Activated naive CD4-positive, alpha-beta T cell treated with anti-CD3 and anti-CD28 coated beads, Interleukin-2, amount 50 U/mL, for 72 hours (primary cell): ENCODE measurements around the gene KLHL36. TPM values are rescaled to one million over a fixed set of nuclear protein-coding genes. Genes with fewer than 3 reads are reported as not detected.
"Not testable (repeated sequence)": the region's sequence is repeated elsewhere in the genome, so short reads cannot be mapped to it uniquely, and the experiment has no call there.

Experiments used
- ATAC-seq, 2 donors: fragments of 150-1000 bp; cut with Tn5 transposase; 2 replicates each; pipeline ENCODE4 v1.10.0; 2021; ENCODE audit warnings: mild to moderate bottlenecking in 2 of 2, moderate library complexity in 2 of 2
- DNase-seq, 2 donors: peaks; one replicate each; pipeline ENCODE4 v3.0.0; 2021 to 2022; ENCODE audit warnings: low spot score in 2 of 2
- H3K27ac Mint-ChIP-seq, 2 donors: one replicate each; pipeline ENCODE4 v1.8.0; 2022; ENCODE audit warnings: mild to moderate bottlenecking in 2 of 2, mixed read lengths in 2 of 2
- H3K36me3 Mint-ChIP-seq, 2 donors: one replicate each; pipeline ENCODE4 v1.8.0; 2022; ENCODE audit warnings: mixed read lengths in 2 of 2
- H3K9me3 Mint-ChIP-seq, 2 donors: one replicate each; pipeline ENCODE4 v1.8.0; 2022; ENCODE audit warnings: mixed read lengths in 2 of 2
- total RNA-seq, 2 donors: library from RNA; stranded (reverse); gene quantifications; one replicate each; pipeline ENCODE4 v1.2.3, GENCODE V29; 2022

Gene KLHL36
- total RNA-seq, 2 donors from 2014 or later = 50.5 to 60.5 TPM

GRCh38 chr16:84673561-84673960 is 25.2 kb downstream of the KLHL36 start:
- no peaks in the 10 kb centered on the region for H3K9me3 Mint-ChIP-seq
- no peaks in the 10 kb centered on the region for H3K36me3 Mint-ChIP-seq
- H3K27ac Mint-ChIP-seq = peak overlapping the region in 1 of 2 donors; percentile 4
- ATAC-seq (no peak), DNase-seq (no peak)

DNA sequence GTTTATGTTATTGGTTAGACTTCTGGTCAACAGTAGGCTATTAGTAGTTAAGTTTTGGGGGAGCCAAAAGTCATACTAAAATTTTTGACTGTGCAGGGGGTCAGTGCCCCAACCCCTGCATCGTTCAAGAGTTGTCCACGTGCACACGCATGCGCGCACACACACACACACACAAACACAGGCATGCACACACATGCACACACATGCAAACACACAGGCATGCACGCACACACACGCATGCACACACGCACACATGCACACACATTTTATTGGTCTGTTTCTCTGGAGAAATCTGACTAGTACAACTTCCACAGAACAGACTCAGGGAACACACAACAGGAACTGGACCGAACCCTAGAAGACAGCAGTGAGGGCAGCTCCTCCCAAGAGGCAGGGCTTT is 27.1 kb downstream of the KLHL36 start:
- no peak for DNase-seq
- no peaks in the 10 kb centered on the region for H3K9me3 Mint-ChIP-seq
- ATAC-seq = no peak
- H3K36me3 Mint-ChIP-seq = no peaks in the 10 kb centered on the region
- no peak overlapping the region for H3K27ac Mint-ChIP-seq

GRCh38 chr16:84675884-84676283 is 27.6 kb downstream of the KLHL36 start:
- H3K9me3 Mint-ChIP-seq = no peaks in the 10 kb centered on the region
- DNase-seq (no peak), ATAC-seq (no peak)
- H3K36me3 Mint-ChIP-seq = no peaks in the 10 kb centered on the region
- H3K27ac Mint-ChIP-seq = no peak overlapping the region

DNA sequence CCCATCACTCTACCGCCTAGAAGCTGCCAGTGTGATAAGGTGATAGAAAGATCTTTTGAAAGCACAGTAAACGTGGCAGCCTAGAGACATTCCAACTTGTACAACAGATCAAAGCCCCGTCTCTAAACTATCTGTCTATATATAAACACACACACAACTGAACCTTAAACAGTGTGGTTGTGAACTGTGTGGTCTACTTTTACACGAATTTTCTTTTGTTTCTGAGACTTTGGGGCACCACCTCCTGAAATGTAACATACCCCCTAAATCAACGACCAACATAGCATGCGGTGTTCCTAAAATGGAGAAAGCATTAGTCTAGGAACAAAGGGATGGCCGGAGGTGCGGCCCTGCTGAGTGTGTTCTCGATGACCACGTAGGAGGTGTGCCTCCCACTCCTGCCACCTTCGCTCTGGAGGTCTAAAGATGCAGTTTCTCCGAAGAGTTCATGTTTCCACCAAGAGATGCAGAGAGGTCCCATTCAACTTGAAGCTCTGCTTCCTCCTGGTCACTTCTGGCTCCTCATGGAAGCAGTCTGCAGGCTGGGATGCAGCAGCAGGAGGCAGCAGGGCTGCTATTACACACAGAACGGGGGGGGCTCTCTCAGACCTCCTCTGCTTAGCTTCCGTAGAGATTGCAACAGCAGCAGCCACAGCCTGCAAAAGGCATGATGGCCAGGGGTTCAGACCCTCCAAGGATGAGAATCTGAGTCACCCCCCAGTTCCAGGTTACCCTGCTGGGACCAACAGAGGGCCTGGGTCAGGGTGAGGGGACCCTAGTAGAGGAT is 28.9 kb downstream of the KLHL36 start:
- Mint-ChIP-seq H3K9me3 (no peaks in the 10 kb centered on the region), H3K36me3 (no peaks in the 10 kb centered on the region), H3K27ac (no peak overlapping the region)
- ATAC-seq (no peak), DNase-seq (no peak)

GRCh38 chr16:84677849-84678248 is 29.5 kb downstream of the KLHL36 start:
- DNase-seq (no peak), ATAC-seq (no peak)
- Mint-ChIP-seq H3K27ac (no peak overlapping the region), H3K9me3 (no peaks in the 10 kb centered on the region), H3K36me3 (no peaks in the 10 kb centered on the region)

DNA sequence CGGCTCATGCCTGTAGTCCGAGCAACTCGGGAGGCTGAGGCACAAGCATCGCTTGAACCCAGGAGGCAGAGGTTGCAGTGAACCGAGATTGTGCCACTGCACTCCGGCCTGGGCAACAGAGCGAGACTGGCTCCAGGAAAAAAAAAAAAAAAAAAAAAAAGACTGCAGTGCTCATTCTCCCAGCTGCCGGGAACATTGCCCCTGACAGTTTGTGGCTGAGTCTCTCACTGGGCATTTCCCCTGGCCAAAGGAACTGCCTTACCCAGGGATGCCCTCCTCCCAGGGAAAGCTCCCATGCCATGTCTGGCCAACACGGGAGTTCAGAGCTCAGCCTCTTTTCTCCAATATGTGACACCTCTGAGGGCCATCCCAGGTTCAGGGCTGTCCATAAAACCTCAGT is 30.2 kb downstream of the KLHL36 start:
- ATAC-seq = no peak
- H3K27ac Mint-ChIP-seq = no peak overlapping the region

DNA sequence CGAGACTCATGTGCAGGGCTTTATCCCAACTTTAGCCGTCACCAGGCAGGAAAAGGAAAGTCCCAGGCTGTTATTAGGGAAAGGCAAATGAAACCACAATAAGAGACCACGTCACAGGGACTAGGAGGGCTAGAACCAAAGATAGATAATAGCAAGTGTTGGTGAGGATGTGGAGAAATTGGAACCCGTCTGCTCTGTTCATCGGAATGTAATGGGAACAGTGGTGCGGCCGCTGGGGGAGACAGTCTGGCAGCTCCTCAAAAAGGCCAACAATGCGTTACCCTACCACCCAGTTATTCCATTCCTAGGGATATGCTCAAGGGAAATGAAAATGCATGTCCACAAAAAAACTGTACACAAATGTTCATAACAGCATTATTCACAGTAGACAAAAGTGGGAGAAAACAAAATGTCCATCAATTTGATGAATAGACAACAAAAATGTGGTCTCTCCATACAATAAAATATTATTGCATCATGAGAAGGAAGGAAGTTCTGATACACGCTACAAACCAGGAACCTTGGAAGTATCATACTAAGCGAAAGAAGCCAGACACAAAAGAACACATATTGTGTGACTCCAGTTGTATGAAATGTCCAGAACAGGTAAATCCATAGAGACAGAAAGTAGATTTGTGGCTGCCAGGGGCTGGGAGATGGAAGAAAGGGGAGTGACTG is 32.0 kb downstream of the KLHL36 start:
- ATAC-seq (no peak), DNase-seq (peak in 1 of 2 donors; percentile 18)
- no peak overlapping the region for H3K27ac Mint-ChIP-seq
- H3K9me3 Mint-ChIP-seq = no peaks in the 10 kb centered on the region
- H3K36me3 Mint-ChIP-seq = no peaks in the 10 kb centered on the region

More for the DNA sequence above, 30.2 kb downstream of the KLHL36 start:
- no peaks in the 10 kb centered on the region for H3K36me3 Mint-ChIP-seq
- DNase-seq = peak in 1 of 2 donors; percentile 21
- H3K9me3 Mint-ChIP-seq = no peaks in the 10 kb centered on the region

GRCh38 chr16:84680843-84681629 is 32.7 kb downstream of the KLHL36 start:
- H3K36me3 Mint-ChIP-seq = no peaks in the 10 kb centered on the region
- H3K27ac Mint-ChIP-seq = no peak overlapping the region
- ATAC-seq = no peak
- no peak for DNase-seq
- no peaks in the 10 kb centered on the region for H3K9me3 Mint-ChIP-seq

DNA sequence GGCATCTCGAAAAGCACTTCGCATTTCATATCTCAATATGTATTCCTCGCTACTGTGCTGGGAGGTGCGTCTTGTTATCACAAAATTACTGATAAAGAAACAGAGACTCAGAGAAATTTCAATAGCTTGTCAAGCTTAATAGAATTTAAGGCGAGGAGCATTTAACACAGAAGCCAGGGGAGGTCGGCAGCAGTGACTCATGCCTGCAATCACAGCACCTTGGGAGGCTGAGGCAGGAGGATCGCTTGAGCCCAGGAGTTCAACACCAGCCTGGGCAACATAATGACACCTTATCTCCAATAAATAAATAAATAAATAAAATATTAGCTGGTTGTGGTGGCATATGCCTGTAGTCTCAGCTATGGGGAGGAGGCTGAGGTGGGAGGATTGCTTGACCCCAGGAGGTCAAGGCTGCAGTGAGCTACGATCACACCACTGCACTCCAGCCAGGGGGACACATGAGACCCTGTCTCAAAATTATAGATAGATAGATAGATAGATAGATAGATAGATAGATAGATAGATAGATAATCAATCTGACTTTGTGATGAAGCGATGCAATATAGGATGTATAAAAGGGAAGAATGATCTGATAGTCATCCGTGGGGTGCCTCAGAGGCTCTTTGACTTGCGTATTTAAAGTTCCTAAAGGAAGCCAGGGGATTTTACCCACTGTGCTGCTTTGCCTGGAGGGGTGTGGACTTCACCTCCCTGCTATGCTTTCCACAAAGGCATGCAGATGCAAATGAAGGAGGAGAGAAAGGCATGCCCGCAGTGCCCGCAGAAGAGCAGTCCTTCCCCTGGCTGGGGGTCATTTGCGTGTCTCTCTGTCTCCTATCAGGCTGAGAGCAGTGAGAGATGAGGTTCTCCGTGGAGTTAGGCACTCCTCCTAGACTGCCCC is 35.6 kb downstream of the KLHL36 start:
- Mint-ChIP-seq H3K9me3 (peaks cover 0 to 15% of the 10 kb centered on the region in 2 donors), H3K27ac (no peak overlapping the region), H3K36me3 (peaks cover 0 to 6% of the 10 kb centered on the region in 2 donors)
- ATAC-seq (no peak), DNase-seq (peak in 1 of 2 donors; percentile 16)

GRCh38 chr16:84684592-84684965 is 36.3 kb downstream of the KLHL36 start:
- ATAC-seq (no peak), DNase-seq (peak in 1 of 2 donors; percentile 1)
- Mint-ChIP-seq H3K27ac (no peak overlapping the region), H3K36me3 (peaks cover 0 to 6% of the 10 kb centered on the region in 2 donors), H3K9me3 (peaks cover 0 to 17% of the 10 kb centered on the region in 2 donors)

GRCh38 chr16:84685210-84685609 is 36.9 kb downstream of the KLHL36 start:
- no peak for ATAC-seq
- no peak overlapping the region for H3K27ac Mint-ChIP-seq
- H3K9me3 Mint-ChIP-seq = peaks cover 0 to 17% of the 10 kb centered on the region in 2 donors
- DNase-seq = peak in 1 of 2 donors; percentile 1
- H3K36me3 Mint-ChIP-seq = peaks cover 0 to 6% of the 10 kb centered on the region in 2 donors

DNA sequence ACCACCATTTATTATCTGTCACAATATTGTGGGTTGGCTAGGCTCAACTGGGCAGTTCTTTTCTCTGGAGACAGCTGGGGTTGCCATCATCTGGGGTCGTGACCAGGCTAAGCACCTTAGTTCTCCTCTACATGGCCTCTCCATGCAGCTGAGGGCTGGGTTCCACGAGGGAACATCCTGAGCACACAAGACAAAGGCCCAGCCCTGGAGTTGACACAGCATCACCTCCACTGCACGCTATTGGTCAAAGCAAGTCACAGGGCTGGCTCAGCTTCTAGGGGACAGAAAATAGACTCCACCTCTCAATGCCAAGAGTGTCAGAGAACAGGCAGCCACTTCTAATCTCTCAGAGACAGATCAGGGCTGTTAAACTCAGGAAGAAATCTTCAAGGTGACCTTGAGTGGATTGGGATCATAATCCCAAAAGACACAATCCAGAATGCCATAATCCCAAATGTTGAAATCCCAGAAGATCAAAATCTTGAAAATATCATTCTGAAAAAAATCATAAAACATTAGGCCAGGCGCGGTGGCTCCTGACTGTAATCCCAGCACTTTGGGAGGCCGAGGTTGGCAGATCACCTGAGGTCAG is 38.5 kb downstream of the KLHL36 start:
- H3K9me3 Mint-ChIP-seq = peaks cover 0 to 17% of the 10 kb centered on the region in 2 donors
- ATAC-seq (no peak), DNase-seq (no peak)
- no peak overlapping the region for H3K27ac Mint-ChIP-seq
- H3K36me3 Mint-ChIP-seq = peaks cover 0 to 6% of the 10 kb centered on the region in 2 donors

- Mint-ChIP-seq H3K36me3 (peaks cover 0 to 6% of the 10 kb centered on the region in 2 donors), H3K27ac (no peak overlapping the region), H3K9me3 (peaks cover 0 to 17% of the 10 kb centered on the region in 2 donors)
- DNase-seq (no peak), ATAC-seq (peak; percentile 75 to 77)
Observed at GRCh38 chr16:84687715-84688114, 39.4 kb downstream of the KLHL36 start.

DNA sequence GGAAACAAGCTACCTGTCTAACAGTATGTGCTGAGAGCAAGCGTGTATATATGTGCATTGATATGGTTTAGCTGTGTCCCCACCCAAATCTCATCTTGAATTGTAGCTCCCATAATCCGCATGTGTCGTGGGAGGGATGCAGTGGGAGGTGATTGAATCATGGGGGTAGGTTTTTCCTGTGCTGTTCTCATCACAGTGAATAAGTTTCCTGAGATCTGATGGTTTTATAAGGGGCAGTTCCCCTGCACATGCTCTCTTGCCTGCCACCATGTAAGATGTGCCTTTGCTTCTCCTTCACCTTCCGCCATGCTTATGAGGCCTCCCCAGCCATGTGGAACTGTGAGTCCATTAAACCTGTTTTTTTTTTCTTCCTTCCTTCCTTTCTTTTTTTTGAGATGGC is 39.9 kb downstream of the KLHL36 start:
- H3K27ac Mint-ChIP-seq, H3K36me3 Mint-ChIP-seq, DNase-seq, ATAC-seq: not testable (repeated sequence)
- H3K9me3 Mint-ChIP-seq = peaks cover 0 to 17% of the 10 kb centered on the region in 2 donors

DNA sequence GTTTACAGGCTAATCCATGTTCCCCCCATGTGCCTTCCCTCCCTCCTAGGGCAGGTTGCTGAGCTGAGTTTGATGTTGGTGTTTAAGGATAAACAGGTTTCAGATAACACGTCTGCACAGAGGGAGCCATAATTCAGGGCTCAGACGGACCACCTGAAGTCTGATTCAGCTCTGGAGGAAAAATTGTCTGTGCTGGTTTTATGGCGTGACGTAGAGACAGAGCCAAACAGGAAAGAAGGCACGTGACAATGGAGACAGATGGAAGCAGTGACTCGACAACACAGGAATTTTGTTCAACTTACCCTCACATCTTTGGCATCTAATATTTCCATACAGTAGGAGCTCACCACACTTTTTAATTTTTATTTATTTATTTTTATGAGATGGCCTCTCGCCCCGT is 40.8 kb downstream of the KLHL36 start:
- ATAC-seq (no peak), DNase-seq (no peak)

More for the DNA sequence above, 40.8 kb downstream of the KLHL36 start:
- peaks cover 0 to 17% of the 10 kb centered on the region in 2 donors for H3K9me3 Mint-ChIP-seq
- H3K27ac Mint-ChIP-seq = no peak overlapping the region
- peaks cover 0 to 6% of the 10 kb centered on the region in 2 donors for H3K36me3 Mint-ChIP-seq
